HepG2 (cell line): ENCODE measurements around the gene EFEMP2. TPM values are rescaled to one million over a fixed set of nuclear protein-coding genes. Genes with fewer than 3 reads are reported as not detected.
A peak's percentile ranks its signal among the peaks of the same experiment; 100 is the strongest.

Source experiments
- E2F5 ChIP-seq: sonication (generic); formaldehyde crosslinking; conservative IDR thresholded peaks from 2 replicates; pipeline ENCODE4 v1.4.0; 2020; ENCODE audit warnings: missing genetic modification reagents
- FOXA3 ChIP-seq: IDR thresholded peaks from 2 replicates; pipeline ENCODE4 v1.6.1; 2016; ENCODE audit warnings: missing genetic modification reagents, missing compliant biosample characterization
- GABPB1 ChIP-seq: IDR thresholded peaks from 2 replicates; pipeline ENCODE4 v1.6.1; 2016; ENCODE audit warnings: mild to moderate bottlenecking, missing genetic modification reagents, moderate library complexity, missing compliant biosample characterization
- NFKBIZ ChIP-seq: IDR thresholded peaks from 2 replicates; pipeline ENCODE4 v1.6.1; 2018; ENCODE audit warnings: missing genetic modification reagents, missing compliant biosample characterization
- REXO4 ChIP-seq: sonication (generic); formaldehyde crosslinking; IDR thresholded peaks from 2 replicates; pipeline ENCODE4 v1.8.0; 2022; ENCODE audit warnings: missing genetic modification reagents, mild to moderate bottlenecking, borderline replicate concordance
- SMC3 ChIP-seq: IDR thresholded peaks from 2 replicates; pipeline ENCODE4 v1.6.1; 2011; ENCODE audit warnings: low read length, improper control_type of control experiment
- SNRNP70 ChIP-seq: fragments of 200-400 bp; formaldehyde crosslinking; IDR thresholded peaks from 2 replicates; pipeline ENCODE4 v1.6.1; 2017; ENCODE audit warnings: mild to moderate bottlenecking, low read depth, low read length, moderate library complexity
- ZFP36L2 ChIP-seq: sonication (generic); formaldehyde crosslinking; IDR thresholded peaks from 2 replicates; pipeline ENCODE4 v1.4.0; 2020; ENCODE audit warnings: missing genetic modification reagents
- ZNF142 ChIP-seq: sonication (generic); formaldehyde crosslinking; IDR thresholded peaks from 2 replicates; pipeline ENCODE4 v1.4.0; 2020; ENCODE audit warnings: missing genetic modification reagents
- ZNF484 ChIP-seq: sonication (generic); formaldehyde crosslinking; IDR thresholded peaks from 2 replicates; pipeline ENCODE4 v1.5.1; 2020; ENCODE audit warnings: mild to moderate bottlenecking, low read depth, missing genetic modification reagents, borderline replicate concordance
- ZNF510 ChIP-seq: sonication (generic); formaldehyde crosslinking; IDR thresholded peaks from 2 replicates; pipeline ENCODE4 v1.4.0; 2020; ENCODE audit warnings: low read depth, mild to moderate bottlenecking, missing genetic modification reagents
- ZNF687 ChIP-seq: sonication (generic); formaldehyde crosslinking; IDR thresholded peaks from 2 replicates; pipeline ENCODE4 v1.5.1; 2020; ENCODE audit warnings: mild to moderate bottlenecking, missing genetic modification reagents, moderate library complexity
- ZNF713 ChIP-seq: sonication (generic); formaldehyde crosslinking; IDR thresholded peaks from 2 replicates; pipeline ENCODE4 v1.4.0; 2020; ENCODE audit warnings: mild to moderate bottlenecking, missing genetic modification reagents
- ZNF777 ChIP-seq: sonication (generic); formaldehyde crosslinking; IDR thresholded peaks from 2 replicates; pipeline ENCODE4 v1.4.0; 2020; ENCODE audit warnings: missing genetic modification reagents
- polyA plus RNA-seq, 8 experiments: library from polyadenylated mRNA; depleted of rRNA in 3 of 8; stranded (reverse) in 7 of 8; unstranded in 1 of 8; fragments of >200 nt; fragmentation: Illumina TruSeq in 4 of 8; extraction: Trizol in 4 of 8; gene quantifications; 2 replicates each; pipeline versions ENCODE4 v1.2.1 to v1.2.3, GENCODE V29; 2011 to 2016; ENCODE audit warnings: low read depth in 4 of 8, missing spikeins in 1 of 8, mixed read lengths in 1 of 8; ENCODE audit not compliant: insufficient read depth in 1 of 8
- total RNA-seq, 5 experiments: library from RNA; depleted of rRNA; stranded (reverse); fragments of >200 nt; fragmentation: Illumina TruSeq; extraction: Trizol; gene quantifications; 2 replicates each; pipeline ENCODE4 v1.2.3, GENCODE V29; 2016; ENCODE audit warnings: low read depth in 1 of 5
- TF ChIP-seq, protein P1 (sequence below): sonication (generic); formaldehyde crosslinking; IDR thresholded peaks from 2 replicates; pipeline ENCODE4 v1.4.0; 2020; ENCODE audit warnings: missing genetic modification reagents, borderline replicate concordance
- TF ChIP-seq, protein P2 (sequence below): sonication (generic); formaldehyde crosslinking; IDR thresholded peaks from 2 replicates; pipeline ENCODE4 v1.8.1; 2023; ENCODE audit warnings: mild to moderate bottlenecking, missing genetic modification reagents

The EFEMP2 gene
- total and polyA plus RNA-seq, 2 of the 13 experiments (the other 11 are each of a cell fraction or from before 2014, with no cell fraction given): 7.4 to 29.7 TPM

GRCh38 chr11:65900125-65900898 is 27.7 kb upstream of the EFEMP2 start, which contains the start of gene FOSL1 (continued):
- TF ChIP-seq ZNF713 (CRISPR knock-in tag): 0 out of 2 replicates have a peak, but pooled peaks have one; percentile 35
- TF ChIP-seq ZNF687 (CRISPR knock-in tag): peak; percentile 63
- no peak for TF ChIP-seq NFKBIZ (CRISPR knock-in tag)
- no peak for TF ChIP-seq ZFP36L2 (CRISPR knock-in tag)
- TF ChIP-seq E2F5 (CRISPR knock-in tag): no peak
- no peak for TF ChIP-seq ZNF510 (CRISPR knock-in tag)
- TF ChIP-seq, protein P1, sequence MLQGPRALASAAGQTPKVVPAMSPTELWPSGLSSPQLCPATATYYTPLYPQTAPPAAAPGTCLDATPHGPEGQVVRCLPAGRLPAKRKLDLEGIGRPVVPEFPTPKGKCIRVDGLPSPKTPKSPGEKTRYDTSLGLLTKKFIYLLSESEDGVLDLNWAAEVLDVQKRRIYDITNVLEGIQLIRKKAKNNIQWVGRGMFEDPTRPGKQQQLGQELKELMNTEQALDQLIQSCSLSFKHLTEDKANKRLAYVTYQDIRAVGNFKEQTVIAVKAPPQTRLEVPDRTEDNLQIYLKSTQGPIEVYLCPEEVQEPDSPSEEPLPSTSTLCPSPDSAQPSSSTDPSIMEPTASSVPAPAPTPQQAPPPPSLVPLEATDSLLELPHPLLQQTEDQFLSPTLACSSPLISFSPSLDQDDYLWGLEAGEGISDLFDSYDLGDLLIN: no peak
- TF ChIP-seq ZNF484 (CRISPR knock-in tag): no peak
- TF ChIP-seq SNRNP70: no peak
- peak; percentile 81 for TF ChIP-seq GABPB1 (CRISPR knock-in tag)
- TF ChIP-seq, protein P2, sequence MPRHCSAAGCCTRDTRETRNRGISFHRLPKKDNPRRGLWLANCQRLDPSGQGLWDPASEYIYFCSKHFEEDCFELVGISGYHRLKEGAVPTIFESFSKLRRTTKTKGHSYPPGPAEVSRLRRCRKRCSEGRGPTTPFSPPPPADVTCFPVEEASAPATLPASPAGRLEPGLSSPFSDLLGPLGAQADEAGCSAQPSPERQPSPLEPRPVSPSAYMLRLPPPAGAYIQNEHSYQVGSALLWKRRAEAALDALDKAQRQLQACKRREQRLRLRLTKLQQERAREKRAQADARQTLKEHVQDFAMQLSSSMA (CRISPR knock-in tag): no peak
- TF ChIP-seq ZNF142 (CRISPR knock-in tag): 0 out of 2 replicates have a peak, but pooled peaks have one; percentile 26
- TF ChIP-seq REXO4 (CRISPR knock-in tag): no peak
- no peak for TF ChIP-seq SMC3
- TF ChIP-seq ZNF777 (CRISPR knock-in tag): no peak; the same call in 1 of the 2 replicates
- TF ChIP-seq FOXA3 (CRISPR knock-in tag): 0 out of 2 replicates have a peak, but pooled peaks have one; percentile 8
